Endothelial cell of umbilical vein (primary cell): ENCODE measurements around the gene ADAT3. TPM values are rescaled to one million over a fixed set of nuclear protein-coding genes. Genes with fewer than 3 reads are reported as not detected.

ENCODE experiments used
- BruUV-seq: library from RNA; stranded (reverse); fragments of 400-500 nt; replicated peaks from 2 replicates; lab custom pipeline; 2021; lab: Mats Ljungman, UMichigan
- CTCF ChIA-PET: fragments of 300-600, 350-600 bp; sonication (Branson Sonifier 250); formaldehyde crosslinking; loops from one replicate; lab custom pipeline; 2021; ENCODE audit warnings: antibody characterized with exemption, inconsistent platforms; lab: Charles Lee
- POLR2A ChIA-PET: fragments of 300-600, 350-600 bp; sonication (Branson Sonifier 250); formaldehyde crosslinking; loops from one replicate; lab custom pipeline; 2021; ENCODE audit warnings: antibody characterized with exemption, inconsistent platforms; lab: Charles Lee
- DNase-seq: peaks from one replicate; pipeline ENCODE4 v3.0.0-alpha.2; 2011; ENCODE audit warnings: low read depth, low spot score
- FAIRE-seq: peaks from 2 replicates; lab custom pipeline; 2011; peaks lifted over from hg19 to GRCh38; lab: Jason Lieb, UNC
- H2AFZ ChIP-seq: 2 replicates; pipeline ENCODE4 v1.6.0; 2012; ENCODE audit warnings: low read depth, low read length, control low read depth, inconsistent platforms
- H3K27ac ChIP-seq: 2 replicates; pipeline ENCODE4 v1.5.1; 2011; ENCODE audit warnings: low read depth, mild to moderate bottlenecking, control low read depth, low read length, moderate library complexity; ENCODE audit not compliant: insufficient read depth
- H3K27me3 ChIP-seq, 2 experiments: 2 replicates each; pipeline versions ENCODE4 v1.6.0 to v1.6.1; 2011; ENCODE audit warnings: low read length in 2 of 2, mixed read lengths in 1 of 2; ENCODE audit not compliant: control insufficient read depth in 2 of 2, insufficient read depth in 2 of 2
- H3K36me3 ChIP-seq, 2 experiments: 2 replicates in 1 of 2; 3 replicates in 1 of 2; pipeline ENCODE4 v1.5.1; 2011; ENCODE audit warnings: low read length in 2 of 2, mild to moderate bottlenecking in 1 of 2, moderate library complexity in 1 of 2; ENCODE audit not compliant: control insufficient read depth in 2 of 2, insufficient read depth in 2 of 2; ENCODE audit errors: extremely low read depth in 1 of 2
- H3K4me1 ChIP-seq: 3 replicates; pipeline ENCODE4 v1.5.1; 2011; ENCODE audit warnings: mild to moderate bottlenecking, low read length; ENCODE audit not compliant: control insufficient read depth, insufficient read depth; ENCODE audit errors: extremely low read depth
- H3K4me2 ChIP-seq: 2 replicates; pipeline ENCODE4 v1.6.1; 2011; ENCODE audit warnings: low read length, control low read depth, mixed read lengths; ENCODE audit not compliant: insufficient read depth
- H3K4me3 ChIP-seq, 3 experiments: fragments of 200-600 bp in 1 of 3; sonication (generic), shearing (Covaris generic) in 1 of 3; replicated peaks in 1 of 3; 2 replicates each; pipeline ENCODE4 v1.5.1; 2011 to 2016; ENCODE audit warnings: control low read depth in 3 of 3, low read length in 3 of 3, mild to moderate bottlenecking in 2 of 3, inconsistent platforms in 1 of 3, low read depth in 1 of 3, moderate library complexity in 1 of 3; ENCODE audit not compliant: insufficient read depth in 1 of 3
- H3K79me2 ChIP-seq: 2 replicates; pipeline ENCODE4 v1.6.0; 2012; ENCODE audit warnings: low read length, inconsistent platforms; ENCODE audit not compliant: control insufficient read depth, insufficient read depth
- H3K9ac ChIP-seq: replicated peaks from 2 replicates; pipeline ENCODE3; 2011; ENCODE audit warnings: low read length, control low read depth; ENCODE audit not compliant: insufficient read depth; ENCODE audit errors: extremely low read depth
- H3K9me1 ChIP-seq: replicated peaks from 3 replicates; pipeline ENCODE4 v1.6.0; 2011; ENCODE audit warnings: mild to moderate bottlenecking, low read length; ENCODE audit not compliant: control insufficient read depth, insufficient read depth; ENCODE audit errors: extremely low read depth
- H3K9me3 ChIP-seq: replicated peaks from 2 replicates; pipeline ENCODE4 v1.5.1; 2012; ENCODE audit warnings: low read length, inconsistent platforms; ENCODE audit not compliant: control insufficient read depth, insufficient read depth
- H4K20me1 ChIP-seq: replicated peaks from 2 replicates; pipeline ENCODE3; 2011; ENCODE audit warnings: mild to moderate bottlenecking, low read length; ENCODE audit not compliant: control insufficient read depth, insufficient read depth; ENCODE audit errors: extremely low read depth
- EZH2 ChIP-seq: IDR thresholded peaks from 2 replicates; pipeline ENCODE4 v1.6.1; 2012; ENCODE audit warnings: borderline replicate concordance, low read depth, mild to moderate bottlenecking, moderate library complexity, low read length, inconsistent platforms; ENCODE audit not compliant: severe bottlenecking
- FOS ChIP-seq: IDR thresholded peaks from 2 replicates; pipeline ENCODE4 v1.6.1; 2011; ENCODE audit warnings: mild to moderate bottlenecking, low read length, moderate library complexity, borderline replicate concordance; ENCODE audit not compliant: insufficient read depth
- GATA2 ChIP-seq: IDR thresholded peaks from 2 replicates; pipeline ENCODE4 v1.7.0; 2011; ENCODE audit warnings: low read depth, mild to moderate bottlenecking, moderate library complexity, mixed read lengths, low read length; ENCODE audit not compliant: insufficient read length, insufficient read depth
- JUN ChIP-seq: IDR thresholded peaks from 2 replicates; pipeline ENCODE4 v1.6.1; 2011; ENCODE audit warnings: borderline replicate concordance, low read depth; ENCODE audit not compliant: insufficient read length, insufficient read depth
- MAX ChIP-seq: IDR thresholded peaks from 2 replicates; pipeline ENCODE4 v1.6.1; 2011; ENCODE audit not compliant: insufficient read depth, insufficient read length
- MYC ChIP-seq: IDR thresholded peaks from one replicate; pipeline ENCODE4 v1.6.1; 2011; ENCODE audit warnings: mild to moderate bottlenecking, low read depth, low read length
- POLR2A ChIP-seq: IDR thresholded peaks from 2 replicates; pipeline ENCODE4 v1.6.1; 2012; ENCODE audit warnings: low read depth, mild to moderate bottlenecking, control low read depth, low read length
- POLR2AphosphoS5 ChIP-seq: IDR thresholded peaks from 2 replicates; pipeline ENCODE4 v1.6.1; 2012; ENCODE audit warnings: low read depth, mild to moderate bottlenecking, control low read depth, low read length, moderate library complexity; ENCODE audit not compliant: insufficient read depth
- dilution Hi-C: fragments of 300-500 bp; cut with MboI; formaldehyde crosslinking; loops from one replicate; pipeline ENCODE4 v1.15.0; 2019; ENCODE audit warnings: low sequenced_read_pairs; ENCODE audit not compliant: extremely low pct_ligation_motif_present
- intact Hi-C: fragments of 100-400 bp; cut with micrococcal nuclease; formaldehyde crosslinking; loops from one replicate; pipeline ENCODE4 v1.10.0; 2022
- polyA plus RNA-seq, 4 experiments: library from polyadenylated mRNA; depleted of rRNA in 3 of 4; stranded (reverse) in 3 of 4; unstranded in 1 of 4; fragments of >200 nt; gene quantifications; 2 replicates each; pipeline versions ENCODE4 v1.2.1 to v1.2.3, GENCODE V29; 2011 to 2012; ENCODE audit warnings: missing spikeins in 1 of 4
- total RNA-seq: library from RNA; stranded (reverse); gene quantifications from 2 replicates; pipeline ENCODE4 v1.2.3, GENCODE V29; 2021
- TF ChIP-seq, protein P1 (sequence below), 2 donors: IDR thresholded peaks; 1 replicate in 1 of 2; 2 replicates in 1 of 2; pipeline ENCODE4 v1.5.1; 2011; ENCODE audit warnings: low read length in 2 of 2, mild to moderate bottlenecking in 2 of 2, moderate library complexity in 2 of 2, control low read depth in 1 of 2, inconsistent platforms in 1 of 2, low read depth in 1 of 2; ENCODE audit not compliant: insufficient read depth in 1 of 2; ENCODE audit errors: extremely low read depth in 1 of 2

ADAT3 gene
- total and polyA plus RNA-seq, 2 donors (not counting 3 experiments of a cell fraction or from before 2014, with no cell fraction given) = 5.7 to 11.7 TPM

DNA sequence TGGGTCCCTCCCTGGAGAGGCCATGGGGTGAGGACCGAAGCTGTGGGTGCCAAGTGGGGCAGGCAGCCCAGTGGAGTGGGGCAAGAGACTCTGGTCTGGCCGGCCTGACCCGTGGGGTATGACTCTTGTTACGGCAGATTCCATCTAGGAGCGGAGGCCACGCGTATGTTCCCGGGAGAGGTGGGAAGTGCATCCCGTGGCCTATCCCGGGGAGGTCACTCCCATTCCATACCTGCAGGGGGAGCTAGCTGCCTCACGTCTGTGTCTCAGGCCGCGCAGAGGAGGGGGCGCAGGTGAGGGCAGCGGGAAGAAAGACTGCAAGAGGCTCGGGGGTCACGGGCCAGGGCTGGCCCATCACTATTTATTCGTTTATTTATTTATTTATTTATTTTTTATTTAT is 40.7 kb downstream of the ADAT3 start:
- peak; percentile 16 for DNase-seq
- H4K20me1 ChIP-seq = no peaks in the 10 kb centered on the region
- dilution Hi-C loops = no loop called here

DNA sequence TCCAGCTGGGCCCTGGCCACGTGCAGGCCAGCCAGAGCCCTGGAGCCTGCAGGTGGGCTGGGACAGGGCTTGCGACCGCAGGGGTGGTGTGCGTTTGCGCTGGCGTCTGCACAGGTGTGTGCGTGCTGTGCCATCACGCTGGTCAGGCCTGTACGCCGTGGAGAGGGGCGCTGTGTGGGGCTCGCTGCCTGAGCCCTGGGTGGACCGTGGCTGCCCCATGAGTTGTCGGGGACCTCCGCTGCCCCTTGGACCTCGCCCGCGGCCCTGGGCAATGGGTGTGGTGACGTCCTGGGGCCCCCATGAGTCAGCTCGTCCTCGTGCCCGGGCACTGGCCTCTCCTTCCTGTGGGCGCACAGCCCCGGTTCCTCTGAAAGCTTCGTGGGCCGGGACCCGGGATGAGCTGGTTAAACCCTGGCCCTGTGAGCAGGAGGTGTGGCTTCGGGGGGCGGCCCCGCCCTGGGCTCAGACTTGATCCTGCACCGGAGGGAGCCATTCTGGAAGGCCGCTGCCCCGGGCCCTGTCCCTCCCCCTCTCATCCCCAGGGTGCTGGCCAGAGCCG is 42.5 kb downstream of the ADAT3 start:
- intact Hi-C loops = no loop called here
- ChIA-PET POLR2A (no interaction called here), CTCF (interaction anchor here (0.6 to 0.8 kb wide), 2 partner anchors 12 to 1638 kb away, joined by 3 to 5 read pairs; partner anchors contain the start of gene GIPC3)
- FAIRE-seq (no peak), DNase-seq (no peak)
- no peak overlapping the region for H3K4me3 ChIP-seq
- no peak overlapping the region for H3K4me2 ChIP-seq
- BruUV-seq = no TSS peak
- no peak for TF ChIP-seq GATA2
- TF ChIP-seq FOS = no peak
- TF ChIP-seq MAX = no peak
- TF ChIP-seq POLR2A = no peak
- no peak for TF ChIP-seq JUN
- TF ChIP-seq, protein P1, sequence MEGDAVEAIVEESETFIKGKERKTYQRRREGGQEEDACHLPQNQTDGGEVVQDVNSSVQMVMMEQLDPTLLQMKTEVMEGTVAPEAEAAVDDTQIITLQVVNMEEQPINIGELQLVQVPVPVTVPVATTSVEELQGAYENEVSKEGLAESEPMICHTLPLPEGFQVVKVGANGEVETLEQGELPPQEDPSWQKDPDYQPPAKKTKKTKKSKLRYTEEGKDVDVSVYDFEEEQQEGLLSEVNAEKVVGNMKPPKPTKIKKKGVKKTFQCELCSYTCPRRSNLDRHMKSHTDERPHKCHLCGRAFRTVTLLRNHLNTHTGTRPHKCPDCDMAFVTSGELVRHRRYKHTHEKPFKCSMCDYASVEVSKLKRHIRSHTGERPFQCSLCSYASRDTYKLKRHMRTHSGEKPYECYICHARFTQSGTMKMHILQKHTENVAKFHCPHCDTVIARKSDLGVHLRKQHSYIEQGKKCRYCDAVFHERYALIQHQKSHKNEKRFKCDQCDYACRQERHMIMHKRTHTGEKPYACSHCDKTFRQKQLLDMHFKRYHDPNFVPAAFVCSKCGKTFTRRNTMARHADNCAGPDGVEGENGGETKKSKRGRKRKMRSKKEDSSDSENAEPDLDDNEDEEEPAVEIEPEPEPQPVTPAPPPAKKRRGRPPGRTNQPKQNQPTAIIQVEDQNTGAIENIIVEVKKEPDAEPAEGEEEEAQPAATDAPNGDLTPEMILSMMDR (IDR thresholded peaks at IDR 0.05; ENCODE audit: extremely low read depth in 1 of 2, insufficient read depth in 1 of 2, low read depth in 1 of 2, low read length in 2 of 2) = no peak
- no peak for TF ChIP-seq EZH2
- TF ChIP-seq MYC = no peak
- TF ChIP-seq POLR2AphosphoS5 = no peak
- H3K9me1 ChIP-seq = no peaks in the 10 kb centered on the region
- no peaks in the 10 kb centered on the region for H3K9me3 ChIP-seq
- no peaks in the 10 kb centered on the region for H3K27me3 ChIP-seq
- peaks cover 11% of the 10 kb centered on the region for H3K4me1 ChIP-seq
- H3K79me2 ChIP-seq = peaks cover 84% of the 10 kb centered on the region
- dilution Hi-C loops = no loop called here
- peaks cover 0 to 4% of the 10 kb centered on the region in 2 experiments for H3K36me3 ChIP-seq
- H3K27ac ChIP-seq = no peak overlapping the region
- no peak overlapping the region for H2AFZ ChIP-seq
- H3K9ac ChIP-seq = no peak overlapping the region
- no peaks in the 10 kb centered on the region for H4K20me1 ChIP-seq

More for the DNA sequence above, 40.7 kb downstream of the ADAT3 start:
- Histone ChIP-seq H3K27me3 (no peaks in the 10 kb centered on the region), H2AFZ (no peak overlapping the region), H3K9me3 (no peaks in the 10 kb centered on the region), H3K4me3 (no peak overlapping the region), H3K27ac (no peak overlapping the region), H3K4me1 (peaks cover 12% of the 10 kb centered on the region), H3K79me2 (peaks cover 86% of the 10 kb centered on the region), H3K4me2 (no peak overlapping the region), H3K9ac (no peak overlapping the region), H3K36me3 (peaks cover 0 to 4% of the 10 kb centered on the region in 2 experiments), H3K9me1 (no peaks in the 10 kb centered on the region)
- ChIA-PET POLR2A (no interaction called here), CTCF (interaction anchor here (0.5 to 1.8 kb wide), 6 partner anchors 13 to 124 kb away, joined by 3 to 7 read pairs (median 3); no protein-coding TSS in a partner anchor)
- BruUV-seq = no TSS peak
- TF ChIP-seq, protein P1 (IDR thresholded peaks at IDR 0.05; ENCODE audit: extremely low read depth in 1 of 2, insufficient read depth in 1 of 2, low read depth in 1 of 2, low read length in 2 of 2) = peak; percentile 43 to 60
- no peak for TF ChIP-seq MYC
- no peak for TF ChIP-seq POLR2A
- no peak for FAIRE-seq
- intact Hi-C loops = no loop called here
